SKM-1 treated with dmso at 0.1 percent for 144 hours (cell line): ENCODE results near the gene NSD2.
"Not testable (repeated sequence)": the region's sequence is repeated elsewhere in the genome, so short reads cannot be mapped to it uniquely, and the experiment has no call there.

ENCODE experiments used
- DNase-seq: peaks from one replicate; lab custom pipeline; 2025; ENCODE audit not compliant: unreplicated experiment; lab: John Stamatoyannopoulos, UW

The NSD2 gene

DNA sequence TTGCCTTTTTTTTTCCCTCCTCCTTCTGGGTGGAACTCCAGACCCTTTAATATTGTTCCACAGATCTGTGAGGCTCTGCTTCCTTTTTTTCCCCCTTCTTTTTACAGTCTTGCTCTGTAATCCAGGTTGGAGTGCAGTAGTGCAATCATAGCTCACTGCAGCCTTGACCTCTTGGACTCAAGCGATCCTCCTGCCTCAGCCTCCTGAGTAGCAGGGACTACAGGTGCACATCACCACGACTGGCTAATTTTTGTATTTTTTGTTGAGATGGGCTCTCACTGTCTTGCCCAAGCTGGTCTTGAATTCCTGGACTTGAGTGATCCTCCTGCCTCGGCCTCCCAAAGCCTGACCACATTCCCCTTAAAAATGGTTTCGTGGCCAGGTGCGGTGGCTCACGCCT is 26.8 kb downstream of the NSD2 start:
- DNase-seq, result no peak

DNA sequence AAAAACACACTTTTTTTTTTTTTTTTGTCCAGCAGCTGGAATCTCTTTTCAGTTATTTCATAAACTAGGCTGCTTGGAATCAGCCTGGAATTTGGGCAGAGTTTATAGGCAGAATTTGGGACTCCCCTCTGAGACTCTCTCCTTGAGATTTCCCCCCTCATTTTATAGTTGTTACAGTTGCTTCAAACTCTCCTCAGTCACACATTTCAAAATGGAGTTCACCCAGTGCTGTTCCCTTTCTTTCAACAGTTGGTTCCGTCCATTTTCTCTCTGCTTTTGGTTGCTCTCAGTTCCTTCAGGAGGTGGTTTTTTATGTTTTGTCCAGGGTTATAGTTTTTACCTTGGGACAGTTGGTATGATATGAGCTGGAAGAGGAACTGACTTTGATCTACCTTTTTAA is 27.5 kb downstream of the NSD2 start:
- DNase-seq, result no peak

DNA sequence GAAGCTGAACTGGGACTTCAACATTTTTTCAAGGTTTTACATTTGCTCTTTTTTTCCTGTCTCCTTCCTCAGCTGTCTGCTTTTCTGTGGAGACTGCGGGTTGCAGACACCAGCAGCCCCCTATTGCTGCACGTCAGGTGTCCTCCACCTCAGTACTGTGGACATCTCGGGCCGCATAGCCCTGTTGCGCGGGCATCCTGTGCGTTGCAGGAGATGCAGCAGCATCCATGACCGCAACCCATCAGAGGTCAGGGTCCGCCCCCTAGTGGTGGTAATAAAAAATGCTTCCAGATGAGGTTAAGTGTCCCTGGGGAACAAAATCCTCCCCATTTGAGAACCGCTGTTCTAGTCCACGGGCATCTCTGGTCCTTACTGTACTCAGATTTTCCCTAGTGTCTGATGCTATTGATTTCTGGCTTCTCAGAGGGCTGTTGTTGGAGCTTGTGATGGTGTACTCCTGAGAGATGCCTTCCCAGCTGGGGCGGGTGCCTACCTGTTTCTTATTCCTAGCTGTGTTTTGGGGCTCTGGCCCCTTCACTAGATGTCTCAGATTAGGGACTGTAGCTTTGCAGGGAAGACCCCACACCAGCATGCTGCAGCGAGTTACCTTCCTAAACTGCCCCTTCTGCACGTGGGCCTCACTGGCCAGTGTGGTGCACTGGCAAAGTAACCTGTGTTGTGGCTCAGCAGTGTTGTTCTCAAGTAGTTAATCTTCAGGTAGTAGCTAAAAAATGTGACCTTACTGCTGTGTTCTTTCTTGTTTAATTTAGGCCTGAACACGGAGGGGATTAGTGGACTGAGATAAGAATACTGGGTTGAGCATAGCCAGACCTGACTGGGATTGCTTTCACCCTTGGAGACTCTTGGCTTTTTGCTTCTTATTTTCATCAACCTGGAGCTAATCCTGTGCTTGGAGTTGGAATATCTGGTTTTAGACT is 28.2 kb downstream of the NSD2 start:
- DNase-seq, result peak; percentile 81

DNA sequence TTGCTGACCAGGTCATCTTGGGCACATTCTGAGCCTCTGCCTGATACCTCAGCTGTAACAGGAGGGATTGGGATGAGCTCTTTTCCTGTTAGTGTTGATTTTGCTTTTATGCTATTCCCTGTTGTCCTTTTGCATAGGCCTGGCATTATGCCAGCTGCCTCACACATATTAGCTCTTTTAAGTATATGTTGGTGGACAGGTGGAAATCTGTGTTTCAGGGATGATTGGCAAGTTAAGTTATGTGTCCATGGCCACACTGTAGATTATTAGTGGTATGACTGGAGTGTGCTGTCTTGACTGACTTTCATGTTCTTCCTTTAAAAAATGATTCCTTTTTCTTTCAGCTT is 28.9 kb downstream of the NSD2 start:
- no peak for DNase-seq

DNA sequence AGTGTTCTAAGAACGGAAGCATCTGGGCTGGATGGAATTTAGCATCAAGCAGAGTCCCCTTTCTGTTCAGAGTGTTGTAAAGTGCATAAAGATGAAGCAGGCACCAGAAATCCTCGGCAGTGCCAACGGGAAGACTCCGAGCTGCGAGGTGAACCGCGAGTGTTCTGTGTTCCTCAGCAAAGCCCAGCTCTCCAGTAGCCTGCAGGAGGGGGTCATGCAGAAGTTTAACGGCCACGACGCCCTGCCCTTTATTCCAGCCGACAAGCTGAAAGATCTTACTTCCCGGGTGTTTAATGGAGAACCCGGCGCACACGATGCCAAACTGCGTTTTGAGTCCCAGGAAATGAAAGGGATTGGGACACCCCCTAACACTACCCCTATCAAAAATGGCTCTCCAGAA is 29.4 kb downstream of the NSD2 start:
- DNase-seq, result no peak

DNA sequence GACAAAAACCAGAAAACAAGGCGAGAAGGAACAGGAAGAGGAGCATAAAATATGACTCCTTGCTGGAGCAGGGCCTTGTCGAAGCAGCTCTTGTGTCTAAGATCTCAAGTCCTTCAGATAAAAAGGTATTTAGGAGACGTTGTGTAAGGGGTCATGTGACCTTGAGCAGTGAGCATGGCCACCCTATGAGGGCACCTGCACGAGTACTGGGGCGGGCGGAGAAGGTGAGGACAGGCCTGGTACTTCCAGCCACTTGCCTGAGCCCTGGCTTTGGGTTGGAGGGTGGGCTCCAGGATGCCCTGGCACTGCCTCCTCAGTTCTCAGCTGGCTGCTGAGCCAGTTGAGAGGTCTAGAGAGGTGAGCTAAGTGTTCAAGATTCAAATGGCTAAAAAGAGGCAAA is 29.9 kb downstream of the NSD2 start:
- no peak for DNase-seq

DNA sequence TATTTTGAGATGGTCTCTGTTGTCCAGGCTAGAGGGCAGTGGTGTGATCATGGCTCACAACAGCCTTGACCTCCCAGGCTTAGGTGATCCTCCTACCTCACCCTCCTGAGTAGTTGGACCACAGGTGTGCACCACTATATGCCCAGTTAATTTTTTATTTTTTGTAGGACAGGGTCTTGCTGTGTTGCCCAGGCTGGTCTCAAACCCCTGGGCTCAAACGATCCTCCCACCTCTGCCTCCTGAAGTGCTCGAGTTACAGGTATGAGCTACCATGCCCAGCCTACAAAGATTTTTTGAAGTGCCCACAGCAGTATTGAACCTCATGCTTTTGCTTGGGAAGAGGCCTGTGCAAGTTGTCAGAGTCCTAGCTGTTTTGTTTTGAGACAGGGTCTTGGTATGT is 31.1 kb downstream of the NSD2 start:
- DNase-seq, result no peak

DNA sequence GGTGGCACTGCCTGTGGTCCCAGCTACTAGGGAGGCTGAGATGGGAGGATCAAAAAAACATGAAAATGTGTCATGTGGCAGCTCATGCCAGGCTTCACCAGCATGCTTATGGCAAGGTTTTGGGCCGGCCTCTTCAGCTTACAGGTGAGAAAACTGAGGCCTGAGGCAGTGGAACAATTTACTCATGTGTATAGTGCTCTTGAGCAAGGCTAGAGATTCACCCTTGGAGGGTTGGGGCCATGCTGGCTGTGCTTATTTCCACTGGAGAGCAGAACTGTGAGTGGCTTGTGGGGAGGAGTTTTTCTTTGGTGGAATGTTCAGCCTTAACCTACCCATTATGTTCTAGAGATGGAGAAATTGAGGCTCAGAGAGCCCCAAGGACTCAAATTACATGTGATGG is 31.8 kb downstream of the NSD2 start:
- no peak for DNase-seq

DNA sequence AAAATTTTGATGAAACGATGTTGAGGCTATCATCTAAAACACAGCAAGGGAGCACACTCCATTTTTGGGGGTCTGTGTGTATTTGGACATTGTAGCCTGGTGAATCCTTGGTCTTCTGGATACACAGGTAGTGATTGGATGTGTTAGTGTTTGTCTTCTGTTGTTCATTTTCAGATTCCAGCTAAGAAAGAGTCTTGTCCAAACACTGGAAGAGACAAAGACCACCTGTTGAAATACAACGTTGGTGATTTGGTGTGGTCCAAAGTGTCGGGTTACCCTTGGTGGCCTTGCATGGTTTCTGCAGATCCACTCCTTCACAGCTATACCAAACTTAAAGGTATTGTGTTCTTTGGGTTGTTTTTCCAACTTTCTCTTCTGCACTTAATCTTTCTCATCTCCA is 32.8 kb downstream of the NSD2 start:
- DNase-seq, result no peak

DNA sequence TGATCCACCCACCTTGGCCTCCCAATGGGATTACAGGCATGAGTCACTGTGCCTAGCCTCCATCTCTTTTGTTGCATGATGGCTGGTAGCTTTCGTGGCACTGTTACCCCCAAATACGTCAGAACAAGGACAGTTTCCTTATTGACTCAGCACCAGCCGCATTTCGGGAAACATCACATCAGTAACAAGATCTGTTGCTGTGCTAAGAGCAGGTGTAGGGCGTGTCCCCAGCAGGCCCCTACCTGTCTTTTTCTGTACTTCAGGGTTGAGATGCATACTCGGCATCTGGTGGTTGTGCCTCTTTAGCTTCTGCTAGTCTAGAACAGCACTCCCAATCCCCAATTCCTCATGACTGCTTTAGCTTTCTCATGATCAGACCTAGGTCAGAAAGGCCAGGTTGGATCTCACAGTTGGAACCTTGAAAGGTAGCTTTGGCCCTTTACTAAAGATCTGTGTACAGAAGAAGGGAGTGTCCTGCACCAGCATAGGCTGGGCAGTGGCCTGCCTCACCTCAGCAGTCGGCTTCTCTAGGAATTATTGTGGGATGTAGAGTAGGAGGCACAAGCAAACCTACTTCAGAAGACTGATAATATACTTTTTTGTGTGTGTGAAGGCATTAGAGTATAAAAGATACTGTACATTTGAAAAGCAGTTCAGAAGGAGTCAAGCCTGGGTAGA is 36.8 kb downstream of the NSD2 start:
- DNase-seq, result no peak

DNA sequence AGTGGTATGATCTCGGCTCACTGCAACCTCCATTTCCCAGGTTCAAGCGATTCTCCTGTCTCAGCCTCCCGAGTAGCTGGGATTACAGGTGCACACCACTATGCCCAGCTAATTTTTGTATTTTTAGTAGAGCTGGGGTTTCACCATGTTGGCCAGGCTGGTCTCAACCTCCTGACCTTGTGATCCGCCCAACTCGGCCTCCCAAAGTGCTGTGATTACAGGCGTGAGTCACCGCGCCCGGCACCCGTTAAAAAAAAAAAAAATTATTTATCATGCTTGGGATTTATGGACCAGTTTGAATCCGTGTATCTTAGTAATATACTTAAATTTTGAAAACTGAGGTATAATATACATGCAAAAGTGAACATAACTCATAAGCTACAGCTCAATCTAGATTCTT is 38.5 kb downstream of the NSD2 start:
- not testable (repeated sequence) for DNase-seq

DNA sequence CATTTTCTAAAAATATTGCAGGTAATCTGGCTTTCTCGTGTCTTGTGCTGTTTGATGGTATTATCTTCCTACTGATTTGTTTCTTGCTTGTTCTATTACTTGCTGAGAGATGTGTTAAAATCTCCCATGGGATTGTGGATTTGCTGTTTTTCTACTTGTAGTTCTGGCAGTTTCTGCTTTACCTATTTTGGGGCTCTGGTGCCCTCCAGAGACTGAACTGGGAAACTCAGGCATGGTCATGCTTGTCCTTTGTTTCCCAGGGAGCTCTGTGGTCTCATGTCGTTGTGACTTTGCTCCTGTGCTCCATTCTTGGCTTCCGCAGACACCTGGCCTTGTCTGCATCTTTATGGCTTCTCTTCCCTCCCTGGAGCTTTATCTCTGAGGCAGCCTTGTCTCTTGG is 39.5 kb downstream of the NSD2 start:
- DNase-seq, result no peak

DNA sequence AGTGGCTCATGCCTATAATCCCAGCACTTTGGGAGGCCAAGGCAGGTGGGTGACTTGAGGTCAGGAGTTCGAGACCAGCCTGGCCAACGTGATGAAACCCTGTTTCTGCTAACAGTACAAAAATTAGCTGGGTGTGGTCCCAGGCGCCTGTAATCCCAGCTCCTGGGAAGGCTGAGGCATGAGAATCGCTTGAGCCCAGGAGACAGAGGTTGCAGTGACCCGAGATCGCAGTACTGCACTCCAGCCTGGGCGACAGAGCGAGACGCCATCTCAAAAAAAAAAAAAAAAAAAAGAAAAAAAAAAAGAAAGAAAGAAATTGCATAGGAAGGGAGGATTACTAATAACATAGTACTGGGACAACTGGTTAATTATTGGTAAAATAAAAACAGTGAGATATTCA is 40.1 kb downstream of the NSD2 start:
- not testable (repeated sequence) for DNase-seq

DNA sequence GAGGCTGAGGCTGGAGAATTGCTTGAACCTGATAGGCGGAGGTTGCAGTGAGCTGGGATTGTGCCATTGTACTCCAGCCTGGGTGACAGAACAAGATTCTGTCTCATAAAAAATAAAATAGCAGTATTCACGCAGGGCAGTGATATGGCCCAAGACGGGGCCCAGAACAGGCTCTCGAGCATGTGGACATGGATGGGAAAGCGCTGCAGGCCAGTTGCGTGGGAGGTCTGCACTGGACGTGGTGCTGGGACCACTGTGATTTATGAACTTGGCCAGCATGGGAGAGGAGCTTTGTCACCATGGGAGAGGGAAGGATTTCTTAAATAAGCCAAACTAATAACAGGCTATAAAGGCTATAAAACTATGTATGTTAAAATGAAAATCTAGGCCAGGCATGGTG is 51.6 kb downstream of the NSD2 start:
- no peak for DNase-seq

DNA sequence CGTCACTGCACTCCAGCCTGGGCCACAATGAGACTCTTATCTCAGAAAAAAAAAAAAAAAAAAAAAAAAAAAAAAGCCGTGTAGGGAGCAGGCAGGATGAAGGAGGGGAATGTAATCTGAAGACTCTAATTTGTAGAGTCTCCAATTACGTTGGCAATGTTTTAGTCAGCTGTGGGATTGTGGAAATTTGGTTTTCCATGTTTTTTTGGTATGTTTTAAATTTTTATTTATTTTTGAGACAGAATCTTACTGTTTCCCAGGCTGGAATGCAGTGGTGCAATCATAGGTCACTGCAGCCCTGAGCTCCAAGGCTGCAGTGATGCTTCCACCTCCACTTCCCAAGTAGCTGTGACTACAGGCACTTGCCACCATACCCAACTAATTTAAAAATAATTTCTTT is 56.5 kb downstream of the NSD2 start:
- no peak for DNase-seq

DNA sequence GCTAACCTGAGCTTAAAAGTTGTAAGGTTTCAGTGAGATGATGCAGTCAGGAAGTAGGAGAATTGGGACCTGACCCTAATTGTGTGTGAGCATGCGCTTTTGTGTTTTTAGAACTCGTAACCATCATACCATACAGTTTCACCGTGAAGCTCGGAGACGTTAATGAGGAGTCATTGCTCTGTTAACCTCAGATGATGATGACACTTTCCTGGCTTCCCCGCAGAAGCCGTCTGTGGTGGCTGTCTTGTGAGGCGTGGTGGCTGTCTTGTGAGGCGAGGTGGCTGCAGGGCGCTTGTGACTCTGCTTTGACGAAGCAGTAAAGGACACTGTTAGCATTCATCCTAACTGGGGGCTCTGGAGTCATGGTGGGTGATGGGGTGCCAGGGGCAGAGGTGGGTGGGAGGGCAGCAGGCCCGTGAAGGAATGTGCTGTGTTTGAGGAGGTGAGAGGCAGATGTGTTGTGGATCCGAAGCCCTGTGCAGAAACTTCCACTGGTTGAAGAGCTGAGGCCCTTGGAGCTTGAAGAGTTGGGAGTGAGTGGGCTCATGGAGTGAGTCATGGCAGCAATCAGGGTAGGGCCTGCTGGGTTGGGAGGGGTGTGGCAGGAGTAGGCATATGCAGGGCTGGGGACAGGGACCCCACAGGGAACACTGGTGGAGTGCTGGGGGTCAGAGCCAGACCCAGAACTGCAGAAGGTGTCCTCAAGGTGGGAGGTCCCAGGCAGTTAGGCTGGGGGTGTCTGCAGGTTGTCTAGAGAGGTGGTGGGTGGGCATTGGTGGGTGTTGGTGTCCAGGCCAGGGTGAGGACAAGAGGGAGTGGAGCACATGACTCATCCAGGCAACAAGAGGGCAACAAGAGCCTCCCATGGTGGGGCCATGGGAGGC is 57.4 kb downstream of the NSD2 start:
- no peak for DNase-seq

DNA sequence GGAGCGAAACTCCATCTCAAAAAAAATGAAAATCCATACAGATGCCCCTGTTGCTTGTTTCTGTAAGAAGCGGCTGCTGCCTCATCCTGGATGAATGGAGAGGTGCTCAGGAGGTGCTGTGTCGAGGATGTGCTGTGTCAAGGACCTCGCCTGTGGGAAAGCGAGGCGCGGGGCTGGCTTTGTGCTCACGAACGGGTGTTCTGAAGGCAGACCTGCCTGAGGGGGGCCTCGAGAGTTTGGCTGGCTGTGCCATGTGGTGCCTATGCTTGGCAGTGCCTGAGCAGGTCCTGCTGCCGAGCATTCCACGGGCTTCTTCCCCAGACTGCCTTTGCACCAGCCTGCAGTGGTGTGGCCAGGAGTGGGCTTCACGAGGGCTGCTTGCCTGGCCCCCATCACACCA is 61.5 kb downstream of the NSD2 start:
- DNase-seq, result no peak

DNA sequence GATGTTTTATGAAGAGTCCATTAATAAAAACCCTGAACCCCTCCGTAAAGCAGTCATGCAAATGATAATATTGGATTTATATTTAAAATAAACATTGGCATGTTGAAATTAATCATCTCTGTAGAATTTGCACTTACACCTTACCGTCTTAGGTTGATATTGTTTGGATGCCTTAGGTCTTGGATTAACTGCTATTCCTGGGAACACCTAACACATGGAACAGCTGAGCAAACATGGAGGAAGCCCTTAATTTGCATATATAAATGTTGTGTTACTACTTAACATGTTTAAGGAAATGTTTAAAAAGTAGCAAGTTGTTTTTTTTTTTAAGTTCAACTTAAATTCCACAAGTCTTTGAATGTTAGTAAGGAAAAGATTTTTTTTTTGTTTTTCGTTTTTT is 62.5 kb downstream of the NSD2 start:
- DNase-seq, result no peak

DNA sequence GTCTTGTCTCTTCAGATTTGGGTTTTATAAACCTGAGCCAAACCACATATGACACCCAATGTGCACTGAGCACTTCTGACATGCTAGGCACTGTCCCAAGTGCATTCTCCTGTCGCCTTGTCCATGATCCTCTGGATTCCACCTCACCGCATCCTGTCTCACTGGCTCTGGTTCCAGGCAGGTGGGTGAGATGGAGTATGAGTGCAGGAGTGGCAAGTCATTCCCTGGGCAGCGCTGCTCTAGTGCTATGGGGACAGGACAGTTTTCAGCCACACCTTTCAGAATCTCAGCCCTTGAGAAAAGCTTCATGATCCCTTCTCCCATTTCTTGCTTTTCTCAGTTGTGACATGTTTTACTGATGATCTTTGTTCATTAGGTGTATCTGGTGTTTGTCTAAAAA is 66.4 kb downstream of the NSD2 start:
- no peak for DNase-seq

DNA sequence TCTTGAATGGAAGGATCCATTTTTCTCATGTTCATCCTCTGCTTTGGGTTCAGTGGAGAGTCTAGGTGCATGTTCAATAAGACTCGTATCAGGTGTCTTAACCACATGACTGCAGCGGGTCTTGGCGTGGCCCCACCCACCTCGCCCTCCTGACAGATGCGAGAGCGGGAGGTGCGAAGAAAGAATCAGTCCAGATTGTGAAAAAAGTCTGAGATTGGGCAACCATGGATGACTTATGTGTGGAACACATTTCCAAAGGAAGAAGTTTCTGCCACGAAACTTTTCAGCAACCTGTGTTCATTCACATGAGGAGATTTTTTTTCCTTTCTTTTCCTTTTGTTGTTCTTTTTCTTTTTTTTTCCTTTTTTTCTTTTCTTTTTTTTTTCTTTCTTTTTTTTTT is 66.8 kb downstream of the NSD2 start:
- no peak for DNase-seq

DNA sequence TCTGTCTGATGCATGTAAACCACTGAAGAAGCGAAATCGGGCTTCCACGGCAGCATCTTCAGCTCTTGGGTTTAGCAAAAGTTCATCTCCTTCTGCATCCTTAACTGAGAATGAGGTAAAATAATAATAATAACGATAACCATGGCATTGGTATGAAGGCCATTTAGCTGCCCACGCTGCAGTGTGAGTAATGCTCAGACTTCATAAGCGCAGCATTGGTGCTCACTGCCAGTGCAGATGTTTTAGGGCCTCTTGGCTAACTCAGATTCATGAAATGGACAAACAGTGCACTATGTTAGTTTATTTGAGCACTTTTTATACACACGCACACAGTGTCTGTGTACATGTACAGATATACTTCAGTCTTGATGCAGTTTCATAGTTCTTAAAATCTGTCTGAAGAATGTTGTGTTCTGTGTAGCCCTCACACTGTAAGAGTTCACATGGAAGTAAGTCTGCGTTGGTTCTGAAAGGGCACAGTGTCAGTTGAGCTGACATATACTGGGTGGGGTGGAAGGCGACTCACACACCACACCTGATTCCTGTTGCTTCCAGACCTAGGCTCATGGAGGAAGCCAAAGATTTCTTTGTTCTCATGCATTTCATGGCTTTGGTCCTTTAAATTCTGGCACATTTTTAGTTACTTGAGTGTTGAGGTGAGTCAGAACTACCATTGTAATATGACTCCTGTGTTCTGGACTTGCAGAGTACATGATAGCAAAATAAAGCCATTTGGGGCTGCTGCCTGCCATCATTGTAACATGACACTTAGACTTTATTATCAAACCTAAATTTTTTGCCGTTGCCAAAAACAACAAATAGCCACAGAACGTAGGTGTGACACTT is 68.7 kb downstream of the NSD2 start:
- no peak for DNase-seq
